DMS 273 treated with DMSO at 0.1 percent for 48 hours (cell line): ENCODE measurements around the gene ANK3.

Experiments used
- DNase-seq: peaks from one replicate; lab custom pipeline; 2025; lab: John Stamatoyannopoulos, UW

ANK3 gene

GRCh38 chr10:60343254-60343653 is 46.4 kb downstream of the ANK3 start:
- DNase-seq = no peak

- DNase-seq = no peak
Measured at GRCh38 chr10:60341969-60342368, 47.7 kb downstream of the ANK3 start.

- DNase-seq = no peak
Measured at GRCh38 chr10:60340973-60341372, 48.7 kb downstream of the ANK3 start.

GRCh38 chr10:60339757-60340156 is 49.9 kb downstream of the ANK3 start:
- no peak for DNase-seq

GRCh38 chr10:60338786-60339185 is 50.9 kb downstream of the ANK3 start:
- DNase-seq = no peak

GRCh38 chr10:60338002-60338564 is 51.6 kb downstream of the ANK3 start:
- DNase-seq = no peak

GRCh38 chr10:60336901-60337630 is 52.6 kb downstream of the ANK3 start:
- DNase-seq = no peak

GRCh38 chr10:60335708-60336107 is 54.0 kb downstream of the ANK3 start:
- no peak for DNase-seq

GRCh38 chr10:60334991-60335390 is 54.7 kb downstream of the ANK3 start:
- no peak for DNase-seq

GRCh38 chr10:60332371-60332770 is 57.3 kb downstream of the ANK3 start:
- DNase-seq = no peak

GRCh38 chr10:60331886-60332285 is 57.8 kb downstream of the ANK3 start:
- DNase-seq = no peak

- DNase-seq = no peak
Measured at GRCh38 chr10:60323162-60323561, 66.5 kb downstream of the ANK3 start.

- DNase-seq = no peak
Measured at GRCh38 chr10:60320666-60321065, 69.0 kb downstream of the ANK3 start.

GRCh38 chr10:60316029-60316428 is 73.6 kb downstream of the ANK3 start:
- no peak for DNase-seq

- no peak for DNase-seq
Measured at GRCh38 chr10:60315311-60315710, 74.4 kb downstream of the ANK3 start.

- DNase-seq = no peak
Measured at GRCh38 chr10:60314069-60314940, 75.4 kb downstream of the ANK3 start.

- DNase-seq = no peak
Measured at GRCh38 chr10:60313589-60313952, 76.1 kb downstream of the ANK3 start.

GRCh38 chr10:60312818-60313588 is 76.7 kb downstream of the ANK3 start:
- DNase-seq = no peak

- DNase-seq = no peak
Measured at GRCh38 chr10:60311821-60312220, 77.9 kb downstream of the ANK3 start.

GRCh38 chr10:60310740-60311139 is 78.9 kb downstream of the ANK3 start:
- DNase-seq = no peak

GRCh38 chr10:60309891-60310290 is 79.8 kb downstream of the ANK3 start:
- no peak for DNase-seq

GRCh38 chr10:60309371-60309770 is 80.3 kb downstream of the ANK3 start:
- DNase-seq = no peak
